ENCODE data around the gene VEGFA.
"Not testable (repeated sequence)": the region's sequence is repeated elsewhere in the genome, so short reads cannot be mapped to it uniquely, and the experiment has no call there.

The VEGFA gene

GRCh38 chr6:43806043-43806757, 36.2 kb downstream of the VEGFA start:
- DNase-seq, result no peak

DNA sequence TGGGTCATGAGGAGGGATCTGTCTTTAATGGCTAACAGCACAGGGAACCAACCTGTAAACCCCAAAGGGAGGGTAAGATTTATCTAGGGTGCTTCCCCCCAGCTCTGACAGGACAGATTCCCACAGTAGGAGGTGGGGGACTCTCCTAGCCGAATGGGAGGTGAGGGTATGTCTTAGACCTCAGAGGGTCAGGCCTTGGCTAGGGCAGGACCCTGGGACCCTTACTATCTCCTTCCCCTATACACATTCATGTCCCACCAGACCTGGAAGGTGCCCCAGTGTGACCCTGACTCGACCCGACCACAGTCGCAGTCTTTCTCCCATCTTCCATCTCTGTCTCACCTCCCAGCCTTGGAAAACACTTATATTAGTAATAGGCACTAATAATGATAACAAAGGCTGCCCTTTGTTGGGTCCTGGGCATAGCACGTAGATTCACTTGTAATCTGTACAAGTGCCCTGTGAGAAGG, 36.8 kb downstream of the VEGFA start:
- DNase-seq, result no peak

- no peak for DNase-seq
These were observed 37.4 kb downstream of the VEGFA start for GRCh38 chr6:43807228-43808061.

DNA sequence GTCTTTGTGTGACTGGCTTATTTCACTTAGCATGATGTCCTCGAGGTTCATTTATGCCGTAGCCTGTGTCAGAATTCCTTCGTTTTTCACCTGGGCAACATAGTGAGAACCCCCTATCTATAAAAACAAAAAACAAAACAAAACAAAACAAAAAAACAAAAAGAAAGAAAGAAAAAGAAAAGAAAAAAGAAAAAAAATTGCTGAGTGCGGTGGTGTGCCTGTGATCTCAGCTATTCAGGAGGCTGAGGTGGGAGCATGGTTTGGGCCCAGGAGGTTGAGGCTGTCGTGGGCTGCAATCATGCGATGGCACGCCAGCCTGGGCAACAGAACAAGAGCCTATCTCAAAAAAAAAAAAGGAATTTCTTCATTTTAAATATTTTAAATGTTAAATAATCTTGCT, 38.4 kb downstream of the VEGFA start:
- DNase-seq, result no peak

DNA sequence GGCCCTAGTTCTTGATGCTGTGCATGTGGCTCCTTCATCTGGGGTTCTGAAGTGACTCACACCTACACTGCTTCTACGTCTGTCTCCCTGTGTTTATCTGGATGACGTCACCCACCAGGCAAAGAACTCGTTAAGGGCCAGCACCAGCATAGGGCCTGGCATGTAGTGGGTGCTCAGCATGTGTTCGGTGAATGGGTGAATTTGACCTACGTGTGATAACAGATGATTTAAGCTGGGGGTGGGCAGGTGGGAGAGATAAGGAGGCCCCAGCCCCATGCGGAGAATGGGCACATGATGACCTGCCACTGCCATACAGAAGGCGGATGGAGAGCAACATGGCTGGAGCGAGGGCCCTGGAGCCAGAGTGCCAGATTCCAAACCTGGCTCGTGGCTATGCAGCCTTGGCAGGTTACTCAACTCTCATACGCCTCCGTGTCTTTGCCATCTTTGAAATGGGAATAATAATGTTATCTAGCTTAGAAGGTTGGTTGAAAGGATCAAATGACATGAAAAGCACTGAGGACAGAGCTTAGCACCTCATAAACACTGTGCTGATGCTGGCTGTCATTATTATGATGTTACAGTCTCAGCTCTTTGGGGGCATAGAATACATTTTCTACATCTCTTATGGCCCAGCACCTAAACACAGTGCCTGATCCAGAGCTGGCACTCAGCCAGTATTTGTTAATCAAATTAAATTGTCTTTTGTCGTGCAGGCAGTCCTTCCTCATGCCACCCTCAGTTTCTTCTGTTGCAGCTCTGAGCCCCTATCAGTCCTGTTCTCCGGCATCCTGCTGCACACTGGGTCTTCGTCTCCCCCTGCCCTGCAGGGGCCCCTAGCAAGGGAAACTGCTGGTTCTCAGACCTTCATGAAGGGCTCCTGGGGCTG, 39.6 kb downstream of the VEGFA start:
- no peak for DNase-seq

DNA sequence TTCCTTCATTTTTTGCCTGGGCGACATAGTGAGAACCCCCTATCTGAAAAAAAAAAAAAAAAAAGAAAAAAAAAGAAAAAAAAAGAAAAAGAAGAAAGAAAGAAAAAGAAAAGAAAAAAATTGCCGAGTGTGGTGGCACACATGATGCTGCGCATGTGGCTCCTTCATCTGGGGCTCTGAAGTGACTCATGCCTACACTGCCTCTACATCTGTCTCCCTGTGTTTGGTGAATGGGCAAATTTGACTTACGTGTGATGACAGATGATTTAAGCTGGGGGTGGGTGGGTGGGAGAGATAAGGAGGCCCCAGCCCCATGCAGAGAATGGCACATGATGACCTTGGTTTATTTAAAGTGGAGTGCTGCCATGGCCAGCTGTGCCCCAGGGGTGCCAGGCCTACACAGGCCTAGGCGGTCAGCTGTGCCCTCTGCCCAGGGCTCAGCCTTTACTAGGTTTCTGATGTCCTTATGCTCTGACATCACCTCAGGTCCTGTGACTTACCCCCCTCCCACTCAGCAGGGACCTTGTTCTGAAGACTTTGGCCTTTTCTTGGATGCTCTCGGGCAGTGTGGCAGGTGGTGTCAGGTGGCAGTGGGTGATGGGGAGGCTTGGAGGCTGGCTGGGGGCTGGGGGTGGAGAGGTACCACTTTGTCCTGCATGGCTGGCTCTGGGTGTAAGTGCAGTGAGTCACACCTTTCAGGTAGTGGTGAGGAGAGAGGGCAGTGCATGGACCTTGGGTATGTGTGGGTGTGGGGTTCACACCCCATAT, 41.1 kb downstream of the VEGFA start:
- DNase-seq, result no peak

DNA sequence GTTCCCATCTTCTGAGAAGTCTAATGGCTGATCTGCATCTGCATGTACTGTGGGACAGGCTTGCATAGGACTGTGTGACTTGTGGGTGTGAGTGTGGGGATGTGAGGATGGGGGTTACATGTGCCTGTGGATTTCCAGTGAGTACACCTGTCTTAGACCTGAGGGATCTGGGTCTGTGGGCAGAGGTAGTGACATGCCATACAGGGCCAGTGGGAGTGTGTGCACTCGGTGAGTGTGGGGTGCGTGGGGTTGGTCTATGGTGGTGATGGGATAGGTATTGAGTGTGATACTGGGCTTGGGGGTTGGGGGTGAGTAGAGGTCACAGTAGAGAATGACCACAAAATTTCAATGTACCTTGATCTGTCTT, 41.7 kb downstream of the VEGFA start:
- DNase-seq, result no peak

- peak; percentile 31 to 58 for DNase-seq
These were observed 43.0 kb downstream of the VEGFA start for GRCh38 chr6:43812850-43813578.

GRCh38 chr6:43814111-43814510, 44.1 kb downstream of the VEGFA start:
- no peak for DNase-seq

- DNase-seq, result no peak
These were observed 44.9 kb downstream of the VEGFA start for GRCh38 chr6:43814865-43815264.

GRCh38 chr6:43817192-43817591, 47.2 kb downstream of the VEGFA start:
- peak; percentile 19 to 35 for DNase-seq

- not testable (repeated sequence) for DNase-seq
These were observed 49.0 kb downstream of the VEGFA start for GRCh38 chr6:43818973-43819372.

DNA sequence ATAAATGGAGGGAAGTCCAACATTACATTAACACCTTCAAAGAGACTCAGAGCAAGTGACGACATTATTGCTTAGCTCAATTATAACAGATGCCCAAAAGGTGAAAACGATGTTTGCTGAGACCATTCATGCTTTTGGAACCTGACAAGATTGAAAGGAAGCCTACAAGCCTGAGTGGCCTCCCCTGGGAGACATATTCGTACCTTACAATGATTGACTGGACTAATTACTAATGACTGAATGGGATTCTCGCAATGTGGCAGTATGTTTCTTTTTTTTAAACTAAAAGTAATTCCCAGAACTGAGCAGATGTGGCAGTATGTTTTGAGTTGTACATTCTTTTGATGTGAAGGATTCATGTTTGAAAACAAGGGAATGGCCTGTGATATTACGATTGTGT, 49.9 kb downstream of the VEGFA start:
- DNase-seq, result no peak

DNA sequence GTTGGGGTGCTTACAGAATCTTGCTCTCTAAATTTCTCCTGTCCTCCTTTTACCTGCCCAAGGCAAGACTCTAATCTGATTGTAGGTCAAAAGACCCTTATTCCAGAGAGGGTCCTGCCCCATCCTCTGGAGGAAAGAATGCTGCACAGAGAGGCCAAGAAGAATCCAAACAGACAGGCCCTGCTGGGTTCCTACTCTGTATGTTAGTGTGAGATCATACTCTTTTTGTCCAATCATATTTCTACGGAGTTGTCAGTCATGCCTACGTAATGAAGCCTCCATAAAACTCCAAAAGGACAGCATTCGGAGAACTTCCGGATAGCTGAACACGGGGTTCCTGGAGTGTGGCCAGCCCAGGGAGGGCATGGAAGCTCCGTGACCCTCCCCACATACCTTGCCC, 50.5 kb downstream of the VEGFA start:
- DNase-seq, result no peak

DNA sequence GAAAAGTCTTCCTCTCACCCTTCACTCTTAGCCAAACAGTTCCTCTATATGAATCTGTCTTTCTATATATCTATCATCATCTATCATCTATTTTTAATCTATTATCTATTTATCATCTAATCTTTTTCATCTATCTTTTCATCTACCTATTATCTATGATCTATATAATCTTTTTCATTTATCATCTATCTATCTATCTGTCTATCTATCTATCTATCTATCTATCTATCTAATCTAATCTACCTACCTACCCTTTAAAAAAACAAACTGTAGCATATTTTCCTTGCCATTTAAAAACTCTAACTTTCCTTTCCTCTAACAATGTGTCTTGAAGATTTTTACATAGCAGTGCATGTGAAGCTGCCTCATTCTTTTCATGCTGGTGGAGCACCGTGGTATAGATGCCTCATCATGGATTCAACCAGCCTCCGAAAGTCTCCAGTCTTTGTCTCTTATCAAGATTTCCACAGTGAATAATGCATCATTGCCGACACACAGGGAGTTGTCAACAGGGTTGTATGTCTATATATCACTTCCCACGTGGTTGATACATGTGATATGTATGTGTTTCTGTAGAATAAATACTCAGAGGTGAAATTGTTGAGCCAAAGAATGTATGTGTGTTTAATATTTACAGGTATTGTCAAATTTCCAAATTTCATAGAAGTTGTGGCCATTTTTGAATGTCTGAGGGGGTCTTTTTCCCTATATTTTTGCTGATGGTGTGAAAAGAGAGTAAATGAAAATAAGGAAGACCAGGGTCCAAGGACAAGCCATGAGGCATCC, 51.3 kb downstream of the VEGFA start:
- no peak for DNase-seq

GRCh38 chr6:43823390-43823789, 53.4 kb downstream of the VEGFA start:
- no peak for DNase-seq

- DNase-seq, result no peak
These were observed 54.1 kb downstream of the VEGFA start for GRCh38 chr6:43823879-43824702.

- no peak for DNase-seq
These were observed 54.7 kb downstream of the VEGFA start for GRCh38 chr6:43824703-43825064.

DNA sequence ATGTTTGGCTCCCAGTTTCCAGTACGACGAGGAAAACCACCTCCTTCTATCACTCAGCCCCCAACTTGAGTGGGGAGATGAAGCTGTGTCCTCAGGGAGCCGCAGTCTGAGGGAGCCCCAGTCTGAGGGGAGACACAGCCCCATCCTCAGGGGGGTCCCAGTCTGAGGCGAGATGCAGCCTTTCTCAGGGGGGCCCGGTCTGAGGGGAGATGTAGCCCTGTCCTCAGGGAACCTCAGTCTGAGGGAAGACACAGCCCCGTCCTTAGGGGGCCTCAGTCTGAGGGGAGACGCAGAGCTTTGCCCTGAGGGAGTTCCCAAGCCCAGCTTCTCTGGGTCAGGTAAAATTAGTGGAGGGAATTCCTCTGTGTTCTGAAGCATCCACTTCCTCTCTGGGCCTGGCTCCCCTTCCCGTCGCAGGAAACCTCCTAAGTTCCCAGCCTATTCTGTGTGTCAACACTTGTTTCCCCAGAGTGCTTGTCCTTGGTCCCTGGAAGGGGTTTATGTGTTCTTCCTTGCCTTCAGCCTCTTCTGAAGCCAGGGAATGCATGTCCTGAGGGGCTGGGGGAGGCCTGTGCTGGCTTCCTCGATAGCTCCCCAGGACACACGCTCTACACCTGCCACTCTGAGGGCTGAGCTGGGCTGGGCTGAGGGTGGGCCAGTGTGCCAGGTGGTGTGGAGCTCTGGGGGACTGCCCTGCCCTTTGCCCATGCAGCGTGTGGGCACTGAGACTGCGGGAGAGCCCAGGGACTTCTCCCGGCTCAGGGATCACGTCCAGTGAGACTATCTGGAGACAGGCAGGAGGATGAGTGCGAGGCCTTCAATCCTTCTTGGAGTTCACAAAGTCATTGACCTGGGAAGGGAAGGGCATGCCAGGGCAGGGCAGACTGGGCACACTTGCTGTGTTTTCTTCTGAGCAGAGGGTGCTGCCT, 55.4 kb downstream of the VEGFA start:
- no peak for DNase-seq
